ENCODE results near the gene NME3.

The NME3 gene

DNA sequence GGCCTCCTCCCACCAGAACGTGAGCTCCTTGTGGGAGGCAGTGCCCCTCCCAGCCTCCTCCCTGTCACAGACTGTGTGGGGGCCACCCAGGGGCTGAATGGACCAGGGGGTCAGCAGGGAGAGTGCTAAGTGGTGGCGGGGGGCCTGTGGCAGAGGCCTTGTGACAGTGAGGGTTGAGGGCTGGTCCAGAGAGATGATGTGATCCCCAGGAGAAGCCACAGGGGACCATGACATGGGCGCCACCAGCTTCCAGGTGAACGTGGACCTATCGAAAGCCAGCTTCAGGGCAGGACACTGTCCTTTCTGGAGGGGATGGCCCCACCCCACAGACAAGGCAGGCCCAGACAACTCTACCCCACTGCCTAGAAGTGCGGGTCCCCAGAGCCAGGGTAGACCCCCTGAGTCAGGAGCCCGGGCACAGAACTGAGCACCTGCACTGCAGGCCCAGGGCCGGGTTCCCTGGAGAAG lies 7.9 kb upstream of the NME3 start:
- DNase-seq, result no peak

DNA sequence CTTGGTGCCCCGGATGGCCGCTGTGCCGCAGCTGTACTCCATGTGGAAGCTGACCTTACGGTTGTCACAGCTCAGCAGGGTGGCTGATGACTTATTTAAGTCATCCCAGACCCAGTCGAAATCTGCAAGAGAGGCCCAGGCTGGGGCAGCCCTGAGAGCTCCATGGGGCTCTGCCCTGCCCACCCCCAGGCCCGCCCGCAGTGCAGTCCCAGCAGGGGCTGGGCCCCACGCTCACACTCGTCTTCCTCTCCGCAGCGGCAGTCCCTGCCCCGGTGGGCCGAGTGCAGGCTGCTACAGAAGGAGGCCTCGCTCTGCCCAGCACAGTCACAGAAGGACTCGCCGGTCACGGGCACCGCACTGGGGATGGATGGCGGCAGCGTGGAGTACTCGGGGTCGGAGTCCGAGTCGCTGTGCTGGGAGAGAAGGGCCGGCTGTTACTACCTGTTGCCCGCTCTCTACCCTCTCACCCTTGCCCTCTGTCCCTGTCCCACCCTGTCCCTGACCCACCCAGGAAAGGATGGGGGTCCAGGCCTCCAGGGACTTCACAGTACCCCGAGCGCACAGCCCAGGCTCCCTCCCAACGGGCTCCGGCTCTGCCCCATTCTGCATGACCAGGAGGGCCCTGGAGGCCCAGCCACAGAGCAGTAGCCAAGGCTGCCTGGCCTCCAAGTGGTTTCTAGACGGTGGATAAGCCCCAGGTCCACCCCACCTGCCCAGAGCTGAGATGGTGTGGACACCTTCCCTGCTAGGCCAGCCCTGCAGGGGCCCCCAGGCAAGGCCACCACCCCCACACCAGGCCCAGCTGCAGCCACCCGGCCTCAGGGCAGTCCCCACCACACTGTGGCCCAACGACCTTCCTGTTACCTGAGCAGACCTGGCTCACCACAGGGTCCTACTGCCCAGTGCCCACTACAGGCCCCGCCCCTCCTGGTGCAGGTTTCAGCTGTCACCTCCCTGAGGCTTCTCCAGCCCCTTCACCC lies 7.1 kb upstream of the NME3 start:
- DNase-seq, result no peak

DNA sequence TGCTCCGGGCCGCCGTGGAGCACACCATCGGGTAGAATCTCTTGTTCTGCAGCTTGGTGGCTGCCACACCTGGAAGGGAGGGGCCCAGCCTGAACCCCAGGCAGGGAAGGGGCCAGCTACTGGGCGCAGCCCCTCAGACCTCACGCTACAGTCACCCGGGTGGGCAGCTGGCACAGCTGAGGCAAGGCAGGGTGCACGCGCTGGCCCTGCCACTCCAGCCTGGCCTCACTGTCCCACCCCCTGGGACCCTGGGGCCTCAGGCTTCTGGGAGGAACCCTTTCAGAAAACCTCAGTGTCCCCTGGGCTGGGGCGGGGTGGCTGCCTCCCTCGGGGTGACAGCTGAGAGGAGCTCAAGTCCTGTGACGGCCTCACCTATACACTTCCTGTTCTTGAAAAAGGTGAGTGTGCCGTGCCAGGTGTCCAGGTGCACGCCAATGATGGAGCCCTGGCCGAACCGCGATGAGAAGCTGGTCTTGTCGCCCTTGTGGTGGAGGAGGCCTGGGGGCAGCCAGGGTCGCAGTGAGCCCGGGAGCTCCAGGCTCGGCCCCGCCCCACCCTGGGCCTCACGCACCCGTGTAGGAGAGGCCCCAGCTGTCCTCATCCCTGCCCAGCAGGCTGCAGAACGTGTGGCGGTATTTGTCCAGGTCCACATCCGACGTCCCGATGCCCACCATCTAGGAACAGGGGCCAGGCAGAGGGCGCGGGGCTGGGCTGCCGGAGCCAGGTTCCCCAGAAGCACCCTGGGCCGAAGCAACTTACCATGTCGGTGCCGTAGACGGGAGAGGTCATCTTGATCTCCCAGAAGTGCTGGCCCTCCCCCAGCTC lies 6.2 kb upstream of the NME3 start:
- DNase-seq, result no peak

DNA sequence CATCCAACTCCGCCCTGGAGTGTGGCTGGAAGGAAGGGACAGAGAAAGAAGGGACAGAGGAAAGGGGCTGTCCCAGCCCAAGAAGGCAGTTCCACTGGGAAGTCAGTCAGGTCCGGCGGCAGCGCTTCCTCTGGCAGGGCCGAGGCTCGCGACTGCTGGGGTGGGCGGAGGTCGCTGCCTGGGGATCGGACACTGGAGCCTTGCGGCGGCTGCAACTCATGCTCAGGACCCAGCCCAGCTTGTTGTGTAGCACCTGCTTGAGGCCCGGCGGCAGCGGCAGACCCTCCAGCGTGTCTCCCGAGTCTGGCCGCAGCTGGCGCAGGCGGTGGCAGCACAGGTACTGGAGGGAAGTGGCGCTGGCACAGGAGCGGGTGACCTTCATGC lies 5.6 kb upstream of the NME3 start:
- DNase-seq, result no peak

DNA sequence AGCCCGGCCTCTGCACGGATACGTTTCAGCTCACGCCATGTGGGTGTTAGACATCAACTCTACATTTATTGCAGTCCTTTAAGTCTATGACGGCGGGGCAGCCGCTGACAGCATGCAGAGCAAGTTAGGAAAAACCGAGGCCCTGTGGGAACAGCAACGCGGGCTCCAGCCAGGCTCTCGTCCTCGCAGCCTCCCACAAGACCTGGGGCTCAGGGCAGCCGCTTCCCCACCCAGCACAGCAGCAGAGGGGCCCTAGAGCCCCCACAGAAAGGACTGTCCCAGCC lies 5.3 kb upstream of the NME3 start:
- no peak for DNase-seq

DNA sequence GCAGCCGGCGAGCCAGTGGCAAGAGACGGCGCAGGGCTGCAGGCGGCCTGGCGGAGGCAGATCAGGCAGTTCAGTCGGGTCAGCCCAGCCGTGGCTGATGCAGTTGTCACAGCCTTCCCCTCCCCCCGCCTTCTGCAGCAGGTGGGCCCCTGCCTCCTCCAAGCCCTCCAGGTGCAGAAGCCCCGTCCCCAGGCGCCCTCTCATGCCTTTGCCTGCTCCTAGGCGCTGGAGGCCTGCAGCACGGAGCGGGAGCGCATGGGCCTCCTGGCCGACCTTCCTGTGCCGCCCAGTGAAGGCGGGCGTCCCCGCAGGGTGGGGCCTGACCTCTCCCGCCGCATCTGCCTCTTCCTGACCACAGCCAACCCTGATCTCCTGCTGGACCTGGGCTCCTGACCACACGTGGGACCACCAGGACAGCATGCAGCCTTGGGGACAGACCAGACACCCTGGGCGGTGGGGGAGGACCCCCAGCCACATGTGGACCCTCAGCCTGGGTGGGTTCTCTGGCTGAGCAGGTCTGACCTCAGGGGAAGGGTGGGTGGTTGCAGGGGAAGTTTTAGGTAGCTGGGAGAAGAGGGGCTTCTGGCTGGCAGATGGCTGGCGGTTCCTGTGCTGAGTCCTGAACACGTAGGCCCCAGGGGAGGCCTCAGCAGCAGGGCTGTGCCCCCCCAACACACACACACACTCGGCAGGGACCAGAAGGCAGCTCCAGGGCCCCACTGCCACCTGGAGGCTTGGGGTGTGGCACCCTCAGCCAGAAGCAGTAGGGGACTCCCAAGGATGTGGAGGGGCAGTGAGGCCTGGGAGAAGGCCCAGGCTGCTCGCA lies 4.7 kb upstream of the NME3 start:
- no peak for DNase-seq

DNA sequence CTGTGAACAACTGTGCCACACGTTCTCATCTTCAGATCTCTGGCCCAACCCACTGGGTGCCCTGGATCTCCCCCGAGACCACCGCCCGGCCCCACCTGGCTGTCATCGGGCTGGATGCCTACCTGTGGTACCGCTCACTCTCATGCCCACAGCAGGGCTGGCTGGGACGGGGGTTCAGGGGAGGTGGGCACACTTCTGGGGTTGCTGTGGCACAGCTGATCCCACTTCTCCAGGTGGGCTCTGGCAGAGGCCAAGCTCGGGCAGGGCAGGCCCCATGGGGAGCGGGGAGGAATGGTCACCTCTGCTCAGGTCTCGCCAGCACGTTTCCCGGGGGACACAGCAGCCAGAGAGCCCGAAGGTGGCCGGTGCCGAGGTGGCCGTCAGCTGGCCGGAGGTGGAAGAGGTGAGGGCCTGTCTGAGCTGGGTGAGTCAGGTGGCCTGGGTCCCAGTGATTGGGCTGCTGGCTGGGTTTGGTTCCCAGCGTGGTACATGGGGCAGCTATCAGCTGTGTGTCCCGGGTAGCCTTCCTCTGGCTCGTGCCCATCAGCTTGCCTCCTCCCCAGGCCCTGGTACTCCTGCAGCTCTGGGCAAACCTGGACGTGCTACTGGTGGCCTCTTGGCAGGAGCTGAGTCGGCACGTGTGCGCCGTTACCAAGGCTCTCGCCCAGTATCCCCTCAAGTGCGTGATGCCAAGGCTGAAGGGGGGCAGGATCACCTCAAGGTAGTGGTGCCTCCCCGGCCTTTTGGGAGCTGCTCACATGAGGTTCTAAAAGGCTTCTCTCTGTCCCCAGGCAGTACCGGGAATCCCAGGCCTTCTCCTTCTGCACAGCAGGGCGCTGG lies 3.9 kb upstream of the NME3 start:
- DNase-seq, result no peak

DNA sequence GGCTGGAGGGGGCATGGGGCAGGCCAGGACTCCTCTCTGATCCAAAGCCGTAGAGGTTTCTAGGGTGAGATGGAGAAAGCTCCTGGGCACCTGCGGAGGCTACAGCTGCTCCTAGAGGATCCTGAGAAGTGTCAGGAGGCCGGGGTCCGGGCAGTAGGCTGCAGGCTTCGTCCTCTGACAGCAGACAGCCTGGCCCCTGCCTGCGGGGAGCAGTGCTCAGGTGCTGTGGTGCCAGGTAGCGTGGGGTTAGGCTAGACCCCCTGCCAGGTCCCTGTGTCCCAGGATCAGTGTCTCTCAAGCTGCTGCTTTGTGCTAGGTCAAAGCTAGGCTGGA lies 3.1 kb upstream of the NME3 start:
- no peak for DNase-seq

DNA sequence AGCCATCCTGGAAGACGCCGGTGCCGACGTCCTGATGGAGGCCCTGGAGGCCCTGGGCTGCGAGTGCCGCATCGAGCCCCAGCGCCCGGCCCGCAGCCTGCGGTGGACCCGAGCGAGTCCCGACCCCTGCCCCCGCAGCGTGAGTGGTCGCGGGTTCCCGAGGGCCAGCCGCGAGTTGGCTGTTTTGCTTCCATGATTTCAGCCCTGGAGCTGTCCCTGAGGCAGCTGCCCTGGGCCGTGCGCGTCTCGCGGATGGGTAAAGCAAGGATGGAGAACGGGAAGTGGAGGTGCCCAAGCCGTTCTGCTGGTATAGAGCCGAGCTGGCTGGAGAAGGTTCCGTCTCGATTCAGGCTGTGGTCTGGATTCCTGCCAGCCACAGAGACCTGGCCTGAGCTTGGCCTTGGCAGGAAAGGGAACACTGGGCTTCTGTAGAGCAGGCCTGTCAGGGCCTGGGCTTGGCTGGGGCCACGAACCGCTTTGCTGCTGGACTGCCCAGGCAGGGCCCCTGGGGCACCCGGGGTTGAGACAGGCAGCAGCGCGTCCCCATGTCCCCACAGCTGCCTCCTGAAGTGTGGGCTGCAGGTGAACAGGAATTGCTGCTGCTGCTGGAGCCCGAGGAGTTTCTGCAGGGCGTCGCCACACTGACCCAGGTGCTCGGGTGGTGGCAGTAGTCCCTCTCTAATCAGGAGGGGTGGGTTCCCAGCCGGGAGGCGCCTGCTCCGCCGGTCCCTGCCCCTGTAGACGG lies 2.5 kb upstream of the NME3 start:
- no peak for DNase-seq

DNA sequence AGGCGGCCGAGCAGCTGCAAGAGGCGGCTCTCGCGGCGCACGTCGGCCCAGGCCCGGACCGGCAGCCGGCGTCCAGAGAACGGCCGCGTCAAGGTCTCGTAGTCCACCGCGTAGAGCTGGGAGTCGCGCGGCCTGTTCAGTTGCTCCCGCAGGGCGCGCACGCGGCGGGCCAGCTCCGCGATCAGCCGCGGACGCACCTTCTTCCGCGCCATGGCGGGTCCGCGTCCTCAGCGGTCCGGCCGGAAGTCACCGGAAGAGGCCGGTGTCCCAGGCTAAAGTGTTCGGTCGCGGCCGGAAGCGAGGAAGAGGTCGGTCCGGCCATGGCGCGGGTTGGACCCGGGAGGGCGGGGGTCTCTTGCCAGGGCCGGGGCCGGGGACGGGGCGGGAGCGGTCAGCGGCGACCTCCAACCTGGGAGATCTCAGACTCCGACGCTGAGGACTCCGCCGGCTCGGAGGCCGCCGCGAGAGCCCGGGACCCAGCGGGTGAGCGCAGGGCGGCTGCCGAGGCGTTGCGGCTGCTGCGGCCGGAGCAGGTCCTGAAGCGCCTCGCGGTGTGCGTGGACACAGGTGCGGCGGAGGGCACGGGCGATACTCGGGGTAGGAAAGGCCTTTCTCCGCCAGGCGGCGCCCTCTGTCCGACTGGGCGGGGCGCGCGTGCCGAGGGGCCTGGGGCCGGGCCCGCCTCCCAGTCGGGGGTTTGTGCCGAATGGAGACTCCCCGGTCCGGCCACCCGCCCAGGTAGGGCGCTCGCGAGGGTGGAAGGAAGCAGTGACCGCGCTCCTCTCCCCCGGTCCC lies 1.8 kb upstream of the NME3 start, which contains the start of gene MRPS34:
MRPS34 (minus strand) TSS at position 227 of the 795 bp plus-strand sequence; CDS start at position 212, 15 bp downstream.
- peak; percentile 94 for DNase-seq

DNA sequence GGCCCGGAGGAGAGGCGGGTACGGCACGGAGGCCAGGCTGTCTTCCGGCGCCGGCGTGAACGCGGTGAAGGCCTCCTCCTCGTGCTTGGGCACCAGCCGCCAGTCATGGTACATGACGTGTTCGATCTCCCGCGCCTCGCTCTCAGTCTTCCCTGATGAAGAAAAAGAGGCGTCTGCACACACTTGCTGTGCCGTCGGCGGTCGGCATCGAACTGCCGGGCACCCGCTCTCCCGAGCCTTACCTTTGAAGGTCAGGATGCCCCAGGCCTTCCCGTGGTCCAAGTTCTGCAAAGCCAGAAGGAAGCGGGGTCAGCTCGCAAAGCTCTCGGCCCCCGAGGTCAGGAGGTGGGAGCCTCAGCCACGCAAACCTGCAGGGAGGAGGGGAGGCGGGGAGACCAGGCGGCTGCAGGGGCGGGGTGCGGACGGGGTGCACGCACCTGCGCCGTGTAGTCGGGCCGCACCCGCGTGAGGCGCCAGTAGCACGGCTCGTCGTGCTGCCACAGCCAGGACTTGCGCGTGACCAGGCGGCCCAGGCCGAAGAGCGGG lies 1.1 kb upstream of the NME3 start, which contains the start of gene EME2:
EME2 (plus strand) TSS at position 449 of the 546 bp plus-strand sequence. CDS start 418 bp downstream, outside the sequence.
- DNase-seq, result no peak

DNA sequence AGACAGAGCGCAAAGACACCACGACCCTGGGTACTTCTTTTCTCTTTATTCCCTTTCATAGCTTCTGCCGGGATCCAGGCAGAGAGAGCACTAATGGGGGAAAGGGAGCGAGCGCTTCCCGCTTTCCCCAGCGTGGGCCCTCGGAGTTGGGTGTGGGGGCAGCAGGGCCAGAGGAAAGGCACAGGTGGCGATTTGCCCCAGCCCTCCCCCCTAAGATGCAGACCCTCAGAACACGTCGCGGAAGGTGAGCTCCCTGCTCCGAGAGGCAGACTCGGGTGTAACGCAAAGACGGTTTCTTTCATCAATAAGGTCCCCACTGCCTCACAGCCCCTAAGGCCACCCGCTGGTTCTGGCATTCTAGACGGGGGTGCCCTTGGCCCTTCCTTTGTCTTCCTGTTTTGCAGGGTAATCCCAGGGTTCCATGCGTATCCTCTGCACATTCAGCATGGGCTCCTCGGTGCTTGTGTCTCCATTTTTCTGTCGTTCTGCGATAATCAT lies 570 bp upstream of the NME3 start:
- DNase-seq, result no peak

DNA sequence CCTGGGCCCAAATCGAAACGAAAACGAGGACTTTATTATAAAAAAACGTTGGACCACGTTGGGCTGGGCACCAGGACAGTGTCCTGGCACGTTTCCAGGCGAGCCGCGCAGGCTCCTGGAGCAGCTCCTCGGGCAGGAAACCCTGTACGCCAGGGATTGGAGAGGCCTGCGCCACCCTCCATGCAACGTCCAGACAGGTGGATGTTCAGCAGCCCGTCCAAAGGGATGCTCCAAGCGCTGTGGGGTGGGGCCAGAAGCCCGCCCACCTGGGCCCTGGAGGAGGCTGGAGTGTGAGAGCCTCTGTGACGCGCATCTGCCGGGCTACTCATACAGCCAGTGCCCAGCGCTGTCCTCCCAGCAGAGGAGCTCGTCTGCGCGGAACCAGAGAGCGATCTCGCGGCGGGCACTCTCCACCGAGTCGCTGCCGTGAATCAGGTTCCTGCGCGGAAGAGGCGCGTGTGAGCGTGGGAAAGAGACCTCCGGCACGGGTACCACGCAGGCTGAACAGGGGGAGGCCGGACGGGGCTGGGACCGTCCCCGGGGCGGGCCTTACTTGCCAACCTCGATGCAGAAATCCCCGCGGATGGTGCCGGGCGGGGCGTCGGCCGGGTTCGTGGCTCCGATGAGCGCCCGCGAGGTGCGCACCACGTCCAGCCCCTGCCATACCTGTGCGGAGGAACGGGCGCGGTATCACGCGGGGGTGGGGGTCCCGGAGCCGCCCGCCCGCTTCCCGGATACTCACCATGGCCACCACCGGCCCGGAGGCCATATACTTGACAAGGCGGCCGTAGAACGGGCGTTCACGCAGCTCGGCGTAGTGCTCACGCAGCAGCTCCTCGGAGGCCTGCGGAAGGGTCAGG lies 785 bp downstream of the NME3 start:
- DNase-seq, result peak; percentile 61

DNA sequence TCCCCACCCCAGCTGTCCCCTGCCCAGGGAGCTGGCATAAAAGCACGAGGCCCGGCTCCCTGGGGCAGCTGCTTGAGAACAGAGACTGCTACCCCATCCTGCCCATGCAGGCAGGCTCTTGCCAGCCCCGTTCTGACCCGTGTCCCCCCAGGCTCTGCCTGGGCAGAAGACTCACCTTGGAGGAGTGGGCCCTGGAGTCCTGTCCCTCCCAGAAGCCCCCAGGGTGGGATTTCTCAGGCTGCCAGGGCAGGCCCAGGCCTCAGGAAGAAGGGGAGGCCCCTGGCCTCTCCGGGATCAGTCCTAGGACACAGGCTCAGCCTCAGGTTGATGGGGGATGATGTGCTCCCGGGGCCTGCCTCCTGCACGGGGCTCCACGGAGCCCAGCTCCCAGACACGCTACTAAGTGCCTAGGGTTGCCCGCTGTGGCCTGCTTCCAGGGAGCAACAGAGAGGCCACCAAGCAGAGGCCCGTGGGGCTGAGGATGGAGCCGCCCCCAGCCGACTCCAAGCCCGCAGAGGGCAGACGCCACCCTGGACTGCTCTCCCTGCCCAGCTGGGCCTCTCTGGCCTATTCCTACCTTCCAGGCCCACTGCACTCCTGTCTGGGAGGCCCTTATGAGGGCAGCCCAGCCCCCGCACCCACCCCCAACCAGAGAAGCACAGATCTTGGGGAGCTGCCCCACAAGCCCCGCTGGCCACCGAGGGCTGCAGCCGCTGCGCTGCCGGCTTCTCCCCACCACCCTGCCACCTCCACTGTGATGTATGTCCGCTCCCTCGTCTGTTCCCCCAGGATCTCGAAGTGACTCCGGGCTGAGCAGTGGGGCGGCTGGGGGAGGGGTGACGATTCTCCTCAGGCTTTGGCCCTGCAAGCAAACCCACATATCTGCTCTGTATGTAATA lies 1.7 kb downstream of the NME3 start:
- no peak for DNase-seq

DNA sequence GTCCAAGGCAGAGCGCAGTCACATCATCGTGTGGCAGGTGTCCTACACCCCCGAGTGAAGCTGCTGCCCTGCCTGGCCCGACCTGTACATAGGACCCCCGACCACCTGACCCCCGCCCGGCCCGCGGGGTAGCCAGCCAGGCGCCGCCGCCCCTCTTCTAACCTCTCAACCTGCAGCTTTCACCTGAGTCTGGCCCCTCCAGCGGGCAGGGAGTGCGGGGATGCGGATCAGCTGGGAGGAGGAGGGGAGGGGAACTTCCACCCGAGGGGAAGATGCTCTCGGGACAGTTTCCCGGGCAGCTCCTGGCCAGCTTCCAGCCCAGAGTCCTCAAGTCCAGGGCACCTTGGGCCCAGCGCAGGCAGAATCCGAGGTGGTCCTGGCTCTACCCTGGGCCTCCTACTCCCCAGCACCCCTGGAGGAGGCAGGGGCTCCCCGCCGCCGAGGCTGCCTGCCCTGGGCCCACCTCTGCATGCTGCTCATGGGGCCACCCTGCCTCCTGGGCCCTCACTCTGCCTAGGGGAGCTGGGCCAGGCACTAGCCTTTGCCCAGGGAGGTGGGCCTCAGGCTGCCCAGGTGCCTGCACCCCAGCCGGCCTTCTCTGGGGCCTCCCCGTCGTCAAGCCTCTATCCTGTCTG lies 2.5 kb downstream of the NME3 start:
- no peak for DNase-seq

DNA sequence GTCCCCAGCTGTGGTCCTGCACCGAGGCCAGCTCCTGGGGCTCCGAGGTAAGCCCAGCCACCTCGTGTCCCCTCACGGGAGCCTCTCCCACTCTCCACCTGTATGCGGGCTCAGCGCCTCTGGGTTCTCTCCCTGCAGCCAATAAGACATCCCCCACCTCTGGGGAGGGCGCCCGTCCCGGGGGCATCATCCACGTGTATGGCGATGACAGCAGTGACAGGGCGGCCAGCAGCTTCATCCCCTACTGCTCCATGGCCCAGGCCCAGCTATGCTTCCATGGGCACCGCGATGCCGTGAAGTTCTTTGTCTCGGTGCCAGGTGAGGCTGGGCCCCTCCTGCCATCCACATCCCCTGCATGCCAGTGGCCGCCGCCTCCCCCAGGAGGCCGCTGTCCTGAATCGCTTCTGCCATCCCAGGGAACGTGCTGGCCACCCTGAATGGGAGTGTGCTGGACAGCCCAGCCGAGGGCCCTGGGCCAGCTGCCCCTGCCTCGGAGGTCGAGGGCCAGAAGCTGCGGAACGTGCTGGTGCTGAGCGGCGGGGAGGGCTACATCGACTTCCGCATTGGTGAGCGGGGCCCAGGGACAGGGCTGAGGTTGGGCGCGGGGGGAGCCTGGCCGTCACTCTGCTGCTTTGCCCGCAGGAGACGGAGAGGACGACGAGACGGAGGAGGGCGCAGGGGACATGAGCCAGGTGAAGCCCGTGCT lies 3.1 kb downstream of the NME3 start:
- DNase-seq, result no peak
